T47D (cell line): ENCODE measurements around the gene TRAF1.
"Not testable (repeated sequence)": the region's sequence is repeated elsewhere in the genome, so short reads cannot be mapped to it uniquely, and the experiment has no call there.

Source experiments
- DNase-seq, 2 experiments: peaks; one replicate each; pipeline versions ENCODE4 v3.0.0 to v3.0.0-alpha.2; 2011 to 2012; ENCODE audit warnings: low read depth in 1 of 2, low spot score in 1 of 2
- JUND ChIP-seq: IDR thresholded peaks from 2 replicates; pipeline ENCODE4 v1.6.1; 2012; ENCODE audit warnings: low read depth
- in situ Hi-C: cut with HindIII; loops from 2 replicates; pipeline ENCODE4 v1.10.0; 2016; ENCODE audit warnings: low sequenced_read_pairs, low pct_unique_long_range_greater_than_20kb

The TRAF1 gene, protein sequence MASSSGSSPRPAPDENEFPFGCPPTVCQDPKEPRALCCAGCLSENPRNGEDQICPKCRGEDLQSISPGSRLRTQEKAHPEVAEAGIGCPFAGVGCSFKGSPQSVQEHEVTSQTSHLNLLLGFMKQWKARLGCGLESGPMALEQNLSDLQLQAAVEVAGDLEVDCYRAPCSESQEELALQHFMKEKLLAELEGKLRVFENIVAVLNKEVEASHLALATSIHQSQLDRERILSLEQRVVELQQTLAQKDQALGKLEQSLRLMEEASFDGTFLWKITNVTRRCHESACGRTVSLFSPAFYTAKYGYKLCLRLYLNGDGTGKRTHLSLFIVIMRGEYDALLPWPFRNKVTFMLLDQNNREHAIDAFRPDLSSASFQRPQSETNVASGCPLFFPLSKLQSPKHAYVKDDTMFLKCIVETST

GRCh38 chr9:120926397-120926928 lies at the start of gene TRAF1:
TRAF1 (minus strand) TSS chr9:120926796; CDS start chr9:120926075, 721 bp downstream.
- DNase-seq: no peak

DNA sequence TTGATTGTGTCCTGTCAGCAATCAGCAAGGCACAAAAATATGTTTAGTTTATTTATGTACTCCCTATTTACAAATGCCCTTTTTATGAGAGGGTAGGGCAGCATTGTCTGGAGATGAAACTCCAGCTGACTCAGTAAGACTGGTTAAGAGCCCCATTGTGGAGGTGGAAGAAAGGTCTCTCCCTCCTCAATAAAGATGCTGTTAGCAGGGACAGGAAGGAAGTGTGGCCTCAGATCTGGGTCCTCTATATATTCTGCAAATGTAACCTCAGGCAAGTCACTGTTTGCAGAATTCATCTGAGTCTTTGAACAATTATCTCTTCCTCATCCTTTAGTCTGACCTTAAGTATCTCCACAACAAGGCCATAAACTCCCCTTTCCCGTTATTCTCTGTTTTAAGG lies 48.3 kb upstream of the TRAF1 start:
- no peak for DNase-seq
- no peak for TF ChIP-seq JUND
- in situ Hi-C loops: no loop called here

More at GRCh38 chr9:120926397-120926928, at the start of gene TRAF1:
- TF ChIP-seq JUND: no peak
- in situ Hi-C loops: loop anchor here (25.0 kb wide), 1 partner anchor 164 kb away; no protein-coding TSS in a partner anchor

DNA sequence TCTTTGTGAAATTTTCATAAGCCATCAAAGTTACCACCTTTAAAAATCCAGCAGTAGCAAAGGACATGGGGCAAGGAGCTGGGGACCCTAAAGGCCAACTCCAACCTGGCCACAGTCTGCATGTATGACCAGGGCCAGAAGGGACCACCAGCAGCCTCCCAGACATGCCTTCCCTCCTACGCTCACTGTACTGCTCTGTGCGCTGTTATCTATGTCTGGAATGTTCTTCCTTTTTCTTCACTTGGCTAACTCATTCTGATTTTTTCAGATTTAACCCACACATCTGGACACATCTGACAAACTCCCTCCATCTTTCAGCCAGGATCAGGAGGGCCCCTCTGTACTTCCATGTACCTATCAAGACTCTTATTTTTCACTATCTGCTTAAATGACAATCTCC lies 47.6 kb upstream of the TRAF1 start:
- no peak for TF ChIP-seq JUND
- in situ Hi-C loops: no loop called here
- DNase-seq: no peak

DNA sequence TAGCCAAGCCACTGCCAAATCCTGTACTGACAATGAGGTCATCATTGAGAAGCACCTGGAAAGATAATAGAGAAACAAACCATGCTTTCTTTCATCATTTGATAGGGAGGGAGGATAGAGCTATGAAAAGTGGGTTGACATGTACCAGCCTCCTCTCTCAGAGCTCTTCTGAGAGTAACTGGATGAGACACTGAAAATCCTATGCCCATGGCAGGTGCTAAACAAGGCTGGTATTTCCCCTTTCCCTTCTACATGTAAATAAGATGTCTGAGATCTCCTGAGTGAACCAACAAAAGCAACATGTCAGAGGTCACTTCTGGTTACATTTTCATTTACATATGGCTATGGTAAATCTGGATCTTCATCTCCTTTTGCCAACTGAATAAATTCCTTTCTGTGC lies 45.3 kb upstream of the TRAF1 start:
- in situ Hi-C loops: no loop called here
- DNase-seq: peak in 1 of 2 experiments; percentile 13
- TF ChIP-seq JUND: no peak

- in situ Hi-C loops, DNase-seq: not testable (repeated sequence)
Measured at GRCh38 chr9:120971471-120971870, 44.9 kb upstream of the TRAF1 start.

- no peak for DNase-seq
- TF ChIP-seq JUND: no peak
- in situ Hi-C loops: no loop called here
Measured at GRCh38 chr9:120970244-120970643, 43.6 kb upstream of the TRAF1 start.

DNA sequence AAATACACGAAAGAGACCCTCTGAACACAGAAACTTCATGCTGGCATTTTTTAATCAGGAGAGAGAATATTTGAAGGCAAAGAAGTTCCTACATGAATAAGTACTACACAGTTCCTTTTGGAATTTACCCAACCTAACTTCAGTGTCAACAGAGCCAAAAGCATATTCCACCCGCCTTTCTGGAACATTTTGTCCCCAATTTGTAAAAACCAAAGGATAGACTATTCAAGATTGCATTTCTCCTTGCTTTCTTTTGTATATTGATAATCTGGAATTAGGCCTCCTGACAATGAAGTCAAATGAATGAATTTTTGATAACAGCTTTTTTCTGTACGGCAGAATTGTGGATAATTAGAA lies 39.4 kb upstream of the TRAF1 start:
- in situ Hi-C loops: no loop called here
- TF ChIP-seq JUND: no peak
- DNase-seq: no peak

DNA sequence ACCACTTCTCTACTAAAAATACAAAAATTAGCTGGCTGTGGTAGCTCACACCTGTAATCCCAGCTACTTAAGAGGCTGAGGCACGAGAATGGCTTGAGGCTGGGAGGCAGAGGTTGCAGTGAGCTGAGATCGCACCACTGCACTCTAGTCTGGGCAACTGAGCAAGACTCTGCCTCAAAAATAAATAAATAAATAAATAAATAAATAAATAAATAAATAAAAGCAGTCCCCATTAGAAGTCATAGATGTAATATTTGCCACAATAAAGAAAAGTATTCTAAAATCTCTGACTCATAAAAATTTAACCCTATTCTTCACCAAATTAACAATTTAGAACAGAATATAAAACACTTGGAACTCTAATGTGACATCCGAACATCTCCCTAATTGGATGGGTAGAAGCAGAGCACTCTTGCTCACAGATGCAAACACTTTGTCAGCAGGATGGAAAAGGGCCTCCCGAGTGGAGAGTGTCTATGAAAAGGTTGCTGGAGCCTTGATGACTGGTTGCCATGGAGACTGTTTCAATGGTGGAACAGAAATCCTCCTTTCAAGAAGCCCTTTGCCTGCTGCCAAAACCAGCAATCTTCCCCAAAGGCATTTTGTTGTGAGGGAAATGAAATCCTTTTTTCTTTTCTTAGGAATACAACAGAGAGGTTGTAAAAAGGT lies 38.9 kb upstream of the TRAF1 start:
- TF ChIP-seq JUND: no peak
- no peak for DNase-seq
- in situ Hi-C loops: no loop called here

GRCh38 chr9:120961936-120962335 lies 35.3 kb upstream of the TRAF1 start:
- no peak for DNase-seq
- in situ Hi-C loops: no loop called here

DNA sequence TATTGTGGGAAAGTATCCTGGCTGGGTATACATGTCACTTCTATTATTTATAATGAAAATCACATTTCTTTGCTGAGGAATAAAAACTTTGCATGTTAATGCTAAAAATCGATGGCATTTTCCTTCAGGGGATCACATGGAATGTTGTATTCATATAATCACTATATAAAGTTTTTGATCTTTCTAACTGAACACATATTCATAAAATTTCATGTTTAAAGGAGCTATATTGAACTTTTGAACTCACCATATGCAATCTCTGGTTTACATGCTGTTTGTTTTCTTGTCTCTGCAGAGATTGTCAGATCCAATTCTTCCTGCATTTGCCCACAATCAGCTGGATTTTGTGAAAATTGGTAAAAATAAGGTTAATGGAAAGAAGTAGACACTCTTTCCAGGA lies 33.4 kb upstream of the TRAF1 start:
- no peak for DNase-seq
- TF ChIP-seq JUND: no peak
- in situ Hi-C loops: no loop called here

More at GRCh38 chr9:120961936-120962335, 35.3 kb upstream of the TRAF1 start:
- TF ChIP-seq JUND: no peak

DNA sequence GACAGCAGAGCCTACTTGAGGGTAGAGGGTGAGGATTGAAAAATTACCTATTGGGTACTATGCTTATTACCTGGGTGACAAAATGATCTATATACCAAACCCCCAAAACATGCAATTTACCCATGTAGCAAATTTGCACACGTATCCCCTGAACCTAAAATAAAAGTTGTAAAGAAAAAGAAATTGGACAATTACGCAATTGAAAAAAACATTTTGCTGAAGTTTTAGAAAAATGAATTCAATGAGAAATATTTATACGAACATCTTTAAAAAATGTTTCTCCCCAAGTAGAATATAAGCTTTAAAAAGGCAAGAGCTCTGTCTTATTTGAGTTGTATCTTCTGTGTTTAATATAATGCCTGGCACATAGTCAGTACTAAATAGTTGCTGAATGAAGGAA lies 30.3 kb upstream of the TRAF1 start:
- no peak for DNase-seq
- in situ Hi-C loops: no loop called here
- TF ChIP-seq JUND: no peak

- in situ Hi-C loops: no loop called here
- TF ChIP-seq JUND: no peak
- DNase-seq: no peak
Measured at GRCh38 chr9:120951960-120952618, 25.5 kb upstream of the TRAF1 start.
